ENCODE data around the gene CALY. TPM values are rescaled to one million over a fixed set of nuclear protein-coding genes. Genes with fewer than 3 reads are reported as not detected.
A peak's percentile ranks its signal among the peaks of the same experiment; 100 is the strongest.

The CALY gene
- total RNA-seq, 1 donor from 2014 or later, result 3.5 TPM

DNA sequence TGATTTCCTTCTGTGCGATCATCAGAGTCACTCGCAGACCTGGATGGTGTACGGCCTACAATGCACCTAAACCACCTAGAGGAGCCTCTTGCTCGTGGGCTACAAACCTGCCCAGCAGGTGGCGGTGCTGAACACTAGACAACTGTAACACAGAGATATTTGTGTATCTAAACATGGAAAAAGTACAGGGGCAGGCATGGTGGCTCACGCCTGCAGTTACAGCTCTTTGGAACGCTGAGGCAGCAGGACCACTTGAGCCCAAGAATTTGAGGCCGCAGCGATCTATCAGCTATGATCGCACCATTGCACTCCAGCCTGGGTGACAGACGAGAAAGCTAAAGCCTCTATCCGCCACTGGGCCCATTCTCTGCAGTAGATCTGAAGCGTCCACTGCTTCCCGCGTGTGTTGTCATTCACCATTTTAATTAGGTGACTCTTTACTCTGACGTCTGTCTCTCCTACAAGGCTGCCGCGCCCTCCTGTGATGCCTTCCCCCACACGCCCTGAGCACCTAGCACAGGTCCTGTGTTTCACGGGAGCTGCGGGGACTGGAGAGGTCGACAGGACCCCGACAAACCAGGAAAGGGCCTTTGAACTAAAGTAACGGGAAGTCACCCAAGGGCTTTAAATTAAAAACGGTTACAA, 28.8 kb downstream of the CALY start:
- TF ChIP-seq, protein P1, sequence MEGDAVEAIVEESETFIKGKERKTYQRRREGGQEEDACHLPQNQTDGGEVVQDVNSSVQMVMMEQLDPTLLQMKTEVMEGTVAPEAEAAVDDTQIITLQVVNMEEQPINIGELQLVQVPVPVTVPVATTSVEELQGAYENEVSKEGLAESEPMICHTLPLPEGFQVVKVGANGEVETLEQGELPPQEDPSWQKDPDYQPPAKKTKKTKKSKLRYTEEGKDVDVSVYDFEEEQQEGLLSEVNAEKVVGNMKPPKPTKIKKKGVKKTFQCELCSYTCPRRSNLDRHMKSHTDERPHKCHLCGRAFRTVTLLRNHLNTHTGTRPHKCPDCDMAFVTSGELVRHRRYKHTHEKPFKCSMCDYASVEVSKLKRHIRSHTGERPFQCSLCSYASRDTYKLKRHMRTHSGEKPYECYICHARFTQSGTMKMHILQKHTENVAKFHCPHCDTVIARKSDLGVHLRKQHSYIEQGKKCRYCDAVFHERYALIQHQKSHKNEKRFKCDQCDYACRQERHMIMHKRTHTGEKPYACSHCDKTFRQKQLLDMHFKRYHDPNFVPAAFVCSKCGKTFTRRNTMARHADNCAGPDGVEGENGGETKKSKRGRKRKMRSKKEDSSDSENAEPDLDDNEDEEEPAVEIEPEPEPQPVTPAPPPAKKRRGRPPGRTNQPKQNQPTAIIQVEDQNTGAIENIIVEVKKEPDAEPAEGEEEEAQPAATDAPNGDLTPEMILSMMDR (IDR thresholded peaks at IDR 0.05), result peak; percentile 71
- Mint-ChIP-seq H3K4me3 (ENCODE audit: unreplicated experiment) (peak overlapping the region; percentile 90), H3K27me3 (ENCODE audit: unreplicated experiment) (no peaks in the 10 kb centered on the region), H3K36me3 (ENCODE audit: unreplicated experiment) (peaks cover 13% of the 10 kb centered on the region), H3K9me3 (ENCODE audit: unreplicated experiment) (no peaks in the 10 kb centered on the region), H3K27ac (ENCODE audit: unreplicated experiment) (peak overlapping the region; percentile 97), H3K4me1 (ENCODE audit: unreplicated experiment) (peaks cover 17% of the 10 kb centered on the region)
- DNase-seq (ENCODE audit: extremely low spot score, unreplicated experiment), result no peak

DNA sequence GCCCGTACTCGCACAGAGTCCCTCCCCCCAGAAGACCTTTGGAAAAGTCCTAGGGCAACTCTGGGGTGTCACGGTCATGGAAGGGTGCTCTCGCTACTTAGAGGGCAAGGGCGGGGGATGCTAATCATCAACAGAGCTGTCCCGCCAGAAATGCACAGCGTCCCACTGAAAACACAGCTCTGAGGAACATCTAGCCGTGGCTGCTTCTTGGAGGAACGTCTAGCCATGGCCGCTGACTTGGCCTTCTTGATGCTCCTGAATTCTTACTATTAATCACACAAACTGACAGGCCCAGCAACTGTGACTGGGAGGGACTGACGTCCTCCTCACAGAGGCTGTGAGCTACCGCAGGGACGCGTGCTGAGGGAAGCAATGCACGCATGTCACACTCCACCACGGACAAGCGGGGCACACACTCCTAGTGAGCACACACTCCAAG, 29.7 kb downstream of the CALY start:
- no peak for DNase-seq (ENCODE audit: extremely low spot score, unreplicated experiment)
- no peaks in the 10 kb centered on the region for H3K27me3 Mint-ChIP-seq (ENCODE audit: unreplicated experiment)
- H3K27ac Mint-ChIP-seq (ENCODE audit: unreplicated experiment), result peak overlapping the region; percentile 97
- H3K4me1 Mint-ChIP-seq (ENCODE audit: unreplicated experiment), result peaks cover 17% of the 10 kb centered on the region
- TF ChIP-seq, protein P1 (IDR thresholded peaks at IDR 0.05), result no peak
- peaks cover 10% of the 10 kb centered on the region for H3K36me3 Mint-ChIP-seq (ENCODE audit: unreplicated experiment)
- H3K4me3 Mint-ChIP-seq (ENCODE audit: unreplicated experiment), result peak overlapping the region; percentile 90
- H3K9me3 Mint-ChIP-seq (ENCODE audit: unreplicated experiment), result no peaks in the 10 kb centered on the region

DNA sequence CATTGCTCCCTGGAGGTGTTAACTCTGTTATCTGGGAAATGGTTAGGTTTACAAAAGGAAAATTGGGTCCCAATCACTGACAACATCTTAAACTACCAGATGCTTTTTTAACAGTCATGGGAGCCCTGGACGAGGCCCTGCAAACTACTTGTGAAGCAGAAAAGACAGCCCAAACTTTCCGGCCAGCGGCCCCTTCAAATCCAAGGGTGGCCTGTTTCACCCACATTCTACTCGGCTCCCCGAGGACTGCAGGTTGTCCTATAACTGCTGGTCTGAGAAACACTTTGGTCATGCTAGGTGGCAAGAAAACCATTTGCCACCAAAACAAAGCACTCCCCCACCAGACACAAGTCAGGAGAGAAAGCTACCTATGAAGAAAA, 30.6 kb downstream of the CALY start:
- peak overlapping the region; percentile 35 for H3K4me3 Mint-ChIP-seq (ENCODE audit: unreplicated experiment)
- H3K36me3 Mint-ChIP-seq (ENCODE audit: unreplicated experiment), result peaks cover 10% of the 10 kb centered on the region

DNA sequence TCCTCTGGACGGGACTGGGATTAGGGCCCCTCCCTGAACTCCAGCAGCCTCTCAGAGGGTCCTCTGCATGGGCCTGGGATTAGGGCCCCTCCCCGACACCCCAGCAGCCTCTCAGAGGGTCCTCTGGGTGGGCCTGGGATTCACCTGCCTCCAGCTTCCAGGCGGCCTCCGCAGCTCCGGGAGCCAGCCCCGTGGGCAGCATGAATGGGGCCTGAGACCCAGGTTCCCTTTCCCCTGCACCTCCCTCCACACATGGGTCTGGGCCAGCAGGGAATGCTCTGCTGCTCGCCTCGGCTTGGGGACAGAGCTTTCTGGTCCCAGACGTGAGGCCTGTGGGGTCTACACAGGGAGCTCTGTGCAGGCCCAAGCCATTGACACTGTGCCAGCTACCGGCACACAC, 33.5 kb downstream of the CALY start:
- Mint-ChIP-seq H3K4me3 (ENCODE audit: unreplicated experiment) (no peak overlapping the region), H3K27ac (ENCODE audit: unreplicated experiment) (no peak overlapping the region), H3K4me1 (ENCODE audit: unreplicated experiment) (peaks cover 17% of the 10 kb centered on the region), H3K9me3 (ENCODE audit: unreplicated experiment) (no peaks in the 10 kb centered on the region), H3K36me3 (ENCODE audit: unreplicated experiment) (peaks cover 26% of the 10 kb centered on the region), H3K27me3 (ENCODE audit: unreplicated experiment) (no peaks in the 10 kb centered on the region)
- DNase-seq (ENCODE audit: extremely low spot score, unreplicated experiment), result no peak
- TF ChIP-seq, protein P1 (IDR thresholded peaks at IDR 0.05), result no peak

More for the DNA sequence above, 30.6 kb downstream of the CALY start:
- Mint-ChIP-seq H3K9me3 (ENCODE audit: unreplicated experiment) (no peaks in the 10 kb centered on the region), H3K4me1 (ENCODE audit: unreplicated experiment) (peaks cover 17% of the 10 kb centered on the region), H3K27me3 (ENCODE audit: unreplicated experiment) (no peaks in the 10 kb centered on the region), H3K27ac (ENCODE audit: unreplicated experiment) (no peak overlapping the region)
- DNase-seq (ENCODE audit: extremely low spot score, unreplicated experiment), result no peak
- TF ChIP-seq, protein P1 (IDR thresholded peaks at IDR 0.05), result no peak

DNA sequence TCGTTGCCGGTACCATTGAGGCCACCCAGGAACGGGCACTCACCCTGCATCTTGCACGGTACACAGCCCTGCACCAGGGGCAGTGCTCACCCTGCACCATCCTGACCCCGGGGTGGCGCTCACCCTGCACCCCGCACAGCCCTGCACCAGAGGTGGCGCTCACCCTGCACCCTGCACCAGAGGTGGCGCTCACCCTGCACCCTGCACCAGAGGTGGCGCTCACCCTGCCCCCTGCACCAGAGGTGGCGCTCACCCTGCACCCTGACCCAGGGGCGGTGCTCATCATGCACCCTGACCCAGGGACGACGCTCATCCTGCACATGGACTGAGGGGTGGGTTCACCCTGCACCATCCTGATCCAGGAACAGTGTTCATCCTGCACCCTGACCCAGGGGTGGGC, 34.5 kb downstream of the CALY start:
- H3K27me3 Mint-ChIP-seq (ENCODE audit: unreplicated experiment), result no peaks in the 10 kb centered on the region
- DNase-seq (ENCODE audit: extremely low spot score, unreplicated experiment), result no peak
- H3K9me3 Mint-ChIP-seq (ENCODE audit: unreplicated experiment), result no peaks in the 10 kb centered on the region
- peaks cover 8% of the 10 kb centered on the region for H3K4me1 Mint-ChIP-seq (ENCODE audit: unreplicated experiment)
- TF ChIP-seq, protein P1 (IDR thresholded peaks at IDR 0.05), result no peak
- no peak overlapping the region for H3K27ac Mint-ChIP-seq (ENCODE audit: unreplicated experiment)
- no peak overlapping the region for H3K4me3 Mint-ChIP-seq (ENCODE audit: unreplicated experiment)
- H3K36me3 Mint-ChIP-seq (ENCODE audit: unreplicated experiment), result peaks cover 35% of the 10 kb centered on the region

Data from osteocyte (in vitro differentiated cells).